ENCODE measurements around the gene A3GALT2. TPM values are rescaled to one million over a fixed set of nuclear protein-coding genes. Genes with fewer than 3 reads are reported as not detected.

The A3GALT2 gene
- total RNA-seq, 1 donor from 2014 or later: not detected

DNA sequence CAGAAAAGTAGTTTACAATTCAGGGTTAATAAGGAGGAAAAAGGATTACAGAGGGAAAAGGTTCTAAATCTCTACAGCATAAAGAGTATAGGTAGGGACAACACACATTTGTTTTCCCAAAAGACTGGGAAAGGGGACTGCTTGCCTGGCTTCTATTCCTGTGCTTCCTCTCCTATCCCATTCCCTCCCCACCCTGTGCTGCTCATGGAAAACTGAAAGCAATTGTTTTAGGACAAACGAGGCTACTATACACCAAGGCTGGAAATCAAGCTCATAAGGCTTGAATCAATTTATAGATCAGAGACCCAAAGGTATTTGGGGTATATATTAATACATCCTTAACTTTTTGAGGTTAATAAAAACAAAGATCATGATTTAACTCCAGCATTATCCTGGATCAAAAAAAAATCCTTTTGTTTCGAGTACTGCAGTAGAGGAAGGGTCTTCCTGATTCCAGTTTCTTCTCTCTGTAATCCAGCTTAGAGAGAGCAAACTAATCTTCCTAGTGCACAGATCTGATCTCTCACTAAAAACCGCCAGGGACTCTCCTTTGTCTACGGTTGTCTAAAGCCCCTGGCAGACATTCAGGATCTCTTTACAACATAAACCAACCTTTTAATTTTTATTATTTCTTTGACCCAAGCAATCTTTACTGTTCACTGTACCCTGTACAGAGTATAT lies 37.4 kb upstream of the A3GALT2 start:
- Histone ChIP-seq H3K36me3 (ENCODE audit: control insufficient read depth, insufficient read depth, low read length) (no peaks in the 10 kb centered on the region), H3K4me3 (ENCODE audit: low read depth, low read length) (no peak overlapping the region), H3K27me3 (ENCODE audit: control insufficient read depth, insufficient read depth, low read length) (no peaks in the 10 kb centered on the region)
- TF ChIP-seq, protein P1, sequence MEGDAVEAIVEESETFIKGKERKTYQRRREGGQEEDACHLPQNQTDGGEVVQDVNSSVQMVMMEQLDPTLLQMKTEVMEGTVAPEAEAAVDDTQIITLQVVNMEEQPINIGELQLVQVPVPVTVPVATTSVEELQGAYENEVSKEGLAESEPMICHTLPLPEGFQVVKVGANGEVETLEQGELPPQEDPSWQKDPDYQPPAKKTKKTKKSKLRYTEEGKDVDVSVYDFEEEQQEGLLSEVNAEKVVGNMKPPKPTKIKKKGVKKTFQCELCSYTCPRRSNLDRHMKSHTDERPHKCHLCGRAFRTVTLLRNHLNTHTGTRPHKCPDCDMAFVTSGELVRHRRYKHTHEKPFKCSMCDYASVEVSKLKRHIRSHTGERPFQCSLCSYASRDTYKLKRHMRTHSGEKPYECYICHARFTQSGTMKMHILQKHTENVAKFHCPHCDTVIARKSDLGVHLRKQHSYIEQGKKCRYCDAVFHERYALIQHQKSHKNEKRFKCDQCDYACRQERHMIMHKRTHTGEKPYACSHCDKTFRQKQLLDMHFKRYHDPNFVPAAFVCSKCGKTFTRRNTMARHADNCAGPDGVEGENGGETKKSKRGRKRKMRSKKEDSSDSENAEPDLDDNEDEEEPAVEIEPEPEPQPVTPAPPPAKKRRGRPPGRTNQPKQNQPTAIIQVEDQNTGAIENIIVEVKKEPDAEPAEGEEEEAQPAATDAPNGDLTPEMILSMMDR (IDR thresholded peaks at IDR 0.05; ENCODE audit: insufficient read depth, low read length, poor library complexity, severe bottlenecking): no peak
- no peak for DNase-seq (ENCODE audit: low read depth)

DNA sequence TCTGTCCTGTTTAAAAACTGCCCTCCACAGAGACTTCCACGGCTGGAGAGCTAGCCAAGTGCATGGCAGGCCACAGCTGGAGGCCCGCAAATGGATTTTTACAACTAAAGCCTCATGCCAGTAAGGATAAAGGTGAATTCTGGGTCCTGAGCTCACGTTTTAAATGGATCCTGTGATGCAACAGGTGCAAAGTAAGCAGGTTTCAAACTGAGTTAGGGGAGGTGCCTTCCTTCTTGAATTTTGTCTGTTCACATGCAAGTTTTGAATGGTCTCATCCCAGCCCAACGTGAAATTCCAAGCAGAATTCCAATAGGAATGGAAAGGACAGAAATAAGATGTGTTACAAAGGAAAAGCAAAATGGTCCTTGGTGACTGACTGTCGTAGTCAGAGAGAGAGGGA lies 36.2 kb upstream of the A3GALT2 start:
- Histone ChIP-seq H3K27me3 (ENCODE audit: control insufficient read depth, insufficient read depth, low read length) (no peaks in the 10 kb centered on the region), H3K36me3 (ENCODE audit: control insufficient read depth, insufficient read depth, low read length) (no peaks in the 10 kb centered on the region), H3K4me3 (ENCODE audit: low read depth, low read length) (no peak overlapping the region)
- TF ChIP-seq, protein P1 (IDR thresholded peaks at IDR 0.05; ENCODE audit: insufficient read depth, low read length, poor library complexity, severe bottlenecking): no peak
- no peak for DNase-seq (ENCODE audit: low read depth)

DNA sequence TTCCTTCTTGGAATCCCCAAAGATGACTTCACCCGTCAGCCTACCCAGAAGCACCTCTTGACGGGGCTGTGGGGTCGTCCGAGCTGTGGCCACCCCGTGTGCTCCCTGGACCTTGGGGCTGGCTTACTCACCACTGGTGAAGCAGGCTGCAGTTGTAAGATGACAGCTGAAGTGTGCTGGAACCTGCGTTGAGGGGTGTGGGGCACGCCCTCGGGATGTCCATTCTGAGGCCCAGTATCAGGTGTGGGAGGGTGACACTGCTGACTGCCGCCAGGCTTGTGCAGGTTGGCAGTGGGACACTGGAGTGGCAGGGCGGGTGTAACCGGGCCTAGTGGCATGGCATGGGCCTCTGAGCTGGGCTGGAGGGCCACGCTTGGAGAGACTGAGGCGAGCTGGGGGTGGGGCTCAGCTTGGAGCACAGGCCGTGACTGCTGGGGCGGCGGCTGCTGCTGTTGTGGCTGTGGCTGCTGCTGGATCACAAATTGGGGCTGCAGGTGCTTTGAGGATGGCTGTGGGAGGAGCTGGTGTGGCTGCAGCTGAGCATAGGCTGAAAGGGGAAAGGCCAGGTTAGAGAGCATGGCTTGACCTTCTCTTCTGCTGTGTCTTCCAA lies 33.9 kb upstream of the A3GALT2 start:
- DNase-seq (ENCODE audit: low read depth): no peak
- Histone ChIP-seq H3K36me3 (ENCODE audit: control insufficient read depth, insufficient read depth, low read length) (no peaks in the 10 kb centered on the region), H3K4me3 (ENCODE audit: low read depth, low read length) (no peak overlapping the region), H3K27me3 (ENCODE audit: control insufficient read depth, insufficient read depth, low read length) (no peaks in the 10 kb centered on the region)
- TF ChIP-seq, protein P1 (IDR thresholded peaks at IDR 0.05; ENCODE audit: insufficient read depth, low read length, poor library complexity, severe bottlenecking): no peak

DNA sequence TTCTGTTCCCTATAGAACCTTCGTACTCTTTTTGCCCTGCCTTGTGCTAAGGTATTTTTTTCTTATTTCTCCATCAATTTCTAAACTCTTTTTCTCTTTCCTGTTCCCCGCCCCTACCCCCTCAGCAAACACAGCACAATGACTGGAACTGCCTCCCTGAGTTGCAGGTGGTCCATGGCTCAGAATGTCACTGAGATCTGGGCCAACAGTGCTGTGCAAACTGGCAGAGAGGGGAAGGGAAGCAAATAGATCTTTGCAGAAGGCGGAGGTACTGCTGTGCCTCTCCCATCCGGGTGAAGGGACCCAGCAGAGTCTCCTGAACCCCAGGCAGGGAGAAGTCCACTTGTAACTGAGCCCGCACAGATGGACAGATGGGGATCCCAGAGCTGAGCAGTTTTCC lies 32.6 kb upstream of the A3GALT2 start:
- Histone ChIP-seq H3K4me3 (ENCODE audit: low read depth, low read length) (no peak overlapping the region), H3K36me3 (ENCODE audit: control insufficient read depth, insufficient read depth, low read length) (no peaks in the 10 kb centered on the region), H3K27me3 (ENCODE audit: control insufficient read depth, insufficient read depth, low read length) (no peaks in the 10 kb centered on the region)
- TF ChIP-seq, protein P1 (IDR thresholded peaks at IDR 0.05; ENCODE audit: insufficient read depth, low read length, poor library complexity, severe bottlenecking): no peak
- DNase-seq (ENCODE audit: low read depth): no peak

- TF ChIP-seq, protein P1 (IDR thresholded peaks at IDR 0.05; ENCODE audit: insufficient read depth, low read length, poor library complexity, severe bottlenecking): no peak
- no peaks in the 10 kb centered on the region for H3K36me3 ChIP-seq (ENCODE audit: control insufficient read depth, insufficient read depth, low read length)
- H3K27me3 ChIP-seq (ENCODE audit: control insufficient read depth, insufficient read depth, low read length): no peaks in the 10 kb centered on the region
- DNase-seq (ENCODE audit: low read depth): no peak
- H3K4me3 ChIP-seq (ENCODE audit: low read depth, low read length): no peak overlapping the region
These were observed 30.4 kb upstream of the A3GALT2 start for GRCh38 chr1:33351281-33351660.
